Measurements from ENCODE around the gene NCKAP5.

Gene NCKAP5

GRCh38 chr2:132670496-132671150, 897.6 kb downstream of the NCKAP5 start:
- no peak for DNase-seq

- no peak for DNase-seq
These were observed 898.3 kb downstream of the NCKAP5 start, which contains the start of gene LYPD1 for GRCh38 chr2:132669908-132670495. Gene LYPD1, minus strand, starts transcription at chr2:132670205. Its CDS starts 273 bp downstream, at chr2:132669932.

- DNase-seq: no peak
These were observed 899.0 kb downstream of the NCKAP5 start for GRCh38 chr2:132668987-132669907.

GRCh38 chr2:132668189-132668823, 900.0 kb downstream of the NCKAP5 start:
- DNase-seq: no peak

DNA sequence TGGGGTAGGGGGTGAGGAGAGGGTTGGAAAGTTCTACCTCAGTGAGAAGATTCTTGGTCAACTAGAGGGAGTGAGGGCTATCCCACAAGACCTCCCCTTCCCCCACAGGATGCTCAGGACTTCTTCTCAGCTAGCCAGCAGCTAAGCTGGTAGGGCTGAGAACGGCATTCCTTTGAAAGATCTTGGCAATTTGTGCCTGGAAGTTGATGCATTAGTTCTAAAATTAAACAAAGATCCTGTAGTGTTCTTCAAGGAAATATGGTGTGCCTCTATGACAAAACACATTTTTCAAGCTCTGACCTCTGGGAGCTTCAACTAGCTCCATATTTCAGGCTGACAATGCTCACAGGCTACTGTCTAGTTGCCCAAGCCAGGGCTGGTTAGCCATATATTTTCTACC, 900.6 kb downstream of the NCKAP5 start:
- DNase-seq: no peak

DNA sequence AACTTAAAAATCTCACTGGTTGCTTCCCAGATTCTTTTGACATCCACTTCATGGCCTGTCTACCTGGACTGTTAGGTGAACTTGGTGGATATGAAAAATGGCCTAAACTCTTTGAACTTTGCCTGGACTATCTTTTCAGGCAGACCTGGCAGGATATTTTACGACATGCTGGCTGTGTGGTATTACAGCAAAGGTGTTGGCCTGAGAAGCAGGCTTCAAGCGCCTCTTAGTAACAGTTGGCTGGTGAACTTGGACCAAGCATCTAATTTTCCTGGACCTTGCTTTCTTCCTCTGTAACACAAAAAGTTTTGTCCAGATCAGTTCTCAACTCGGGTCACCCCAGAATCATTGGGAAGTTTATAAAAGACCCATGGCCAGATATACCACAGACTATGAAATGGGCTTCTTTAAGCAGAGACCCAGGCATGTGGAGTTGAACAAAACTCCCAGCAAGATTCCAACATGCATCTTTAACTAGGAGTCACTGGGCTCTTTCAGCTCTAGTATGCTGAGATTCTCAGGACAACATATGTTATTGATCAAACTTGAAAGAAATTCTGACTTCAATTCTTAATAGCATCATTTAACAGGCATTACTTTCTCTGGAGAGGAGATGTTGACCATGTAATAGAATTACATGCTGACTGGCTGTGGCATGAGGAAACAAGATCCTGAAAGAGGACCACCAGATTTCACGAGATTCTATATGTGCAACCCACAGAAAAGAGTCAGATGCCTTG, 902.7 kb downstream of the NCKAP5 start:
- no peak for DNase-seq

GRCh38 chr2:132664096-132664495, 904.2 kb downstream of the NCKAP5 start:
- no peak for DNase-seq

- DNase-seq: no peak
These were observed 905.5 kb downstream of the NCKAP5 start for GRCh38 chr2:132662732-132663131.

GRCh38 chr2:132659331-132659730, 908.9 kb downstream of the NCKAP5 start:
- no peak for DNase-seq

DNA sequence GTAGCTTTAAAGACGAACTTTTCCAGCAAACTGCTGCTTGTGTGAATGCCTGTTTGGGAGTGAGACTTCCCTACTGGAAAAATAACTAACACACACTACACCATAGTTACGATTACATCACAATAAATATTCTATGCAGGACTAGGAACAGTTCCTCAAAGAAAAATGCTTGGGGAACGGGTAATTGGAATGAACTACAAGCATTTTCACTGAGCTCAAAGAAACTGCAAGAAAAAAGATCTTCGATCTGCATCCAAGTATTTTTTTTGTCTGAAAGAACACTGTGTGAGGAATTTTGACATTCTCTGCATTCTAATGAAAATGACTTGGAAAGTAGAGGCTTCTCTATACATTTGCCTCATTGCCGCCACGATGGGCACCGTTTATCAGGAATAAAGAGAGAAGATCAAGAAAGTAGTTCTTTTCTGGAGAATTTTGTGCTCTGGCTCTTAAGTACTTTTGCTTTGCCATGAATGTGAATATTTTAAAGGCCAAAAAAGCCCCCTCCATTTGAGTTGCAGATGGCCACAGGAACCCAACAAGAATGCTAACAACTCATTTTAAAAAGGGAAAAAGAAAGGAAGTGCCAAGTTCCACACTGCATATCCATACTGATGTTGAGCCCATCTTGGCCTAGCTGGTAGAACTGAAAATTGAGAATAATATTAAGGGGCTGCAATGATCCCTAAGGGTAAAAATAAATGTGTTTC, 911.8 kb downstream of the NCKAP5 start:
- DNase-seq: no peak

GRCh38 chr2:132654968-132655367, 913.3 kb downstream of the NCKAP5 start:
- DNase-seq: no peak

- no peak for DNase-seq
These were observed 913.9 kb downstream of the NCKAP5 start for GRCh38 chr2:132654335-132654734.

- no peak for DNase-seq
These were observed 915.8 kb downstream of the NCKAP5 start for GRCh38 chr2:132652474-132652873.

- DNase-seq: no peak
These were observed 916.9 kb downstream of the NCKAP5 start for GRCh38 chr2:132651115-132652045.

DNA sequence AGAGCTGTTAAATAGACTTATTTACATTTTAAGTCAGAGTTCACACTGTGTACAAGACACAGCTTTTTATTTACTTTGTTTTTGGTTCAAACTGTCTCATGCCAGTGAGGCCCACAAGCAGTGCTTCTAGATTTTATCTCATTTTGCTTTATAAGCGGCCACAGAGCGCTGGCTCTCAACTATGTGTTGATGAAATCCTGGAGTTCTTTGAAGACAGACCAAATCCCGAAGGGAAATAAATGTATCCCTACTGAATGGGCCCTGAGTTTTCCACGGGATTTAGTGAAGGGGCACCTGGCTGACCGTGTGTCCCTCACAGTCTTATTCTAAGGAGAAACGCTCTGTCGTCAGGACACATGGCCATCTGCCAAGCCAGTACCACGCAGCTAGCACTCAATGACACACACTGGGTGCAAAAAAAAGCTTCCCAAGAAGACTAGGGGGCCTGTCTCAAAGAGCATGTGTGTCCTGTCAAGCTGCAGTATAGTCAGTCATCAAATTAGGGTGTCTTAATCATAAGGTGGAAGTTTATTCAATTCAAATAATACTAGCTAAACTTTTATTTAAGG, 921.6 kb downstream of the NCKAP5 start:
- no peak for DNase-seq

- no peak for DNase-seq
These were observed 922.3 kb downstream of the NCKAP5 start for GRCh38 chr2:132645722-132646539.

- no peak for DNase-seq
These were observed 923.1 kb downstream of the NCKAP5 start for GRCh38 chr2:132645176-132645575.

DNA sequence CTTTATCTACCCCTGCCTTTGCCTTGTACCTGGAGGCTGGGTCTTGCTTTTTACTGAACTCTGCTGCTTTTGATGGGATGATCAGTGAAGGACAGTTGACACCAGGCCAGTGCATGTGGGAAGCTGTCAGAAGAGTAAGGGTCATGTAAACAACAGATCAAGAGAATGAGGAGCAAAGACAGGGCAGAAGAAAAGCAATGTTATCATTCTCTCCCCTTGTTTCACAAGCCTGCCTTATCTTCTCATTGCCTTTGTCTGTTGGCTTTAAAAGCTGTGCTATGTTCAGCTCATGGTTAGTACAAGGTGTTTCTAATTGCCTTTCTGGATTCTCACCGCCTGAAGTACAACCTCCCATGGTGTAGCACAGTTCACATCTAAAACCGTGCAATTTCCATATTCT, 925.8 kb downstream of the NCKAP5 start:
- DNase-seq: no peak

- DNase-seq: no peak
These were observed 926.4 kb downstream of the NCKAP5 start for GRCh38 chr2:132641819-132642218.
